Activated T-cell treated with anti-CD3 and anti-CD28 coated beads for 48 hours (primary cell): ENCODE data around the gene VWF.

ENCODE experiments used
- DNase-seq: peaks from one replicate; pipeline ENCODE4 v3.0.0-alpha.2; 2020; ENCODE audit warnings: low read depth

VWF gene

GRCh38 chr12:6076776-6077691 lies 47.4 kb downstream of the VWF start:
- DNase-seq: no peak

- DNase-seq: no peak
Measured at GRCh38 chr12:6076346-6076745, 48.1 kb downstream of the VWF start.

GRCh38 chr12:6074979-6075585 lies 49.4 kb downstream of the VWF start:
- DNase-seq: peak; percentile 42

- no peak for DNase-seq
Measured at GRCh38 chr12:6074427-6074826, 50.0 kb downstream of the VWF start.

GRCh38 chr12:6073426-6073825 lies 51.0 kb downstream of the VWF start:
- no peak for DNase-seq

GRCh38 chr12:6072302-6072752 lies 52.1 kb downstream of the VWF start:
- DNase-seq: no peak

GRCh38 chr12:6071589-6071988 lies 52.9 kb downstream of the VWF start:
- no peak for DNase-seq

- DNase-seq: no peak
Measured at GRCh38 chr12:6070472-6071257, 53.8 kb downstream of the VWF start.

- peak; percentile 43 for DNase-seq
Measured at GRCh38 chr12:6069437-6070093, 54.9 kb downstream of the VWF start.

- no peak for DNase-seq
Measured at GRCh38 chr12:6068227-6068626, 56.2 kb downstream of the VWF start.

GRCh38 chr12:6067152-6067916 lies 57.1 kb downstream of the VWF start:
- DNase-seq: no peak

- DNase-seq: no peak
Measured at GRCh38 chr12:6066651-6067050, 57.8 kb downstream of the VWF start.

- no peak for DNase-seq
Measured at GRCh38 chr12:6065863-6066199, 58.6 kb downstream of the VWF start.

- DNase-seq: no peak
Measured at GRCh38 chr12:6065131-6065862, 59.2 kb downstream of the VWF start.

- peak; percentile 55 for DNase-seq
Measured at GRCh38 chr12:6062757-6063735, 61.4 kb downstream of the VWF start.

GRCh38 chr12:6062395-6062756 lies 62.1 kb downstream of the VWF start:
- DNase-seq: no peak

- DNase-seq: no peak
Measured at GRCh38 chr12:6061660-6062059, 62.8 kb downstream of the VWF start.

- DNase-seq: no peak
Measured at GRCh38 chr12:6059860-6060565, 64.5 kb downstream of the VWF start.

- no peak for DNase-seq
Measured at GRCh38 chr12:6059221-6059620, 65.2 kb downstream of the VWF start.
